ENCODE measurements around the gene PPP6R3. TPM values are rescaled to one million over a fixed set of nuclear protein-coding genes. Genes with fewer than 3 reads are reported as not detected.

The PPP6R3 gene
- total RNA-seq, 1 experiment from 2014 or later, result 138 TPM

GRCh38 chr11:68504432-68505066, 44.0 kb downstream of the PPP6R3 start:
- Histone ChIP-seq H2BK5ac (ENCODE audit: insufficient read length, low read length) (no peak overlapping the region), H4K8ac (replicated peaks; ENCODE audit: insufficient read length, low read depth, low read length) (no peak overlapping the region), H3K27me3 (ENCODE audit: insufficient read depth, low read length) (no peaks in the 10 kb centered on the region), H3K4ac (ENCODE audit: low read depth, low read length) (no peak overlapping the region), H3K9ac (ENCODE audit: extremely low read depth, insufficient read length, low read length) (no peak overlapping the region), H3K4me2 (ENCODE audit: insufficient read depth, insufficient read length, low read length) (no peak overlapping the region), H3K14ac (ENCODE audit: insufficient read depth, low read length) (no peak overlapping the region), H3K79me1 (ENCODE audit: insufficient read depth, low read depth, low read length, poor library complexity, severe bottlenecking) (peaks cover 4% of the 10 kb centered on the region), H4K20me1 (ENCODE audit: control insufficient read depth, insufficient read depth, insufficient read length) (no peaks in the 10 kb centered on the region), H3K56ac (ENCODE audit: insufficient read length, low read depth, low read length) (no peak overlapping the region), H4K5ac (ENCODE audit: insufficient read length, low read depth, low read length) (no peak overlapping the region), H2BK20ac (ENCODE audit: low read depth, low read length, poor library complexity, severe bottlenecking) (no peak overlapping the region), H3K79me2 (ENCODE audit: insufficient read depth, low read length) (peaks cover 47% of the 10 kb centered on the region), H3K23me2 (ENCODE audit: insufficient read length, low read depth, low read length, poor library complexity, severe bottlenecking) (no peaks in the 10 kb centered on the region), H2BK120ac (ENCODE audit: low read depth, low read length, poor library complexity, severe bottlenecking) (no peak overlapping the region), H3K18ac (ENCODE audit: insufficient read length, low read depth, low read length) (no peak overlapping the region), H3K27ac (ENCODE audit: insufficient read length, low read depth, low read length) (no peak overlapping the region), H2AFZ (ENCODE audit: low read length) (no peak overlapping the region), H2BK15ac (ENCODE audit: low read depth, low read length) (no peak overlapping the region), H3K9me3 (ENCODE audit: control insufficient read depth, low read depth, low read length) (no peaks in the 10 kb centered on the region), H3K4me1 (ENCODE audit: insufficient read depth, low read length) (peaks cover 2% of the 10 kb centered on the region; the same call in 1 of the 2 replicates), H4K91ac (ENCODE audit: insufficient read length, low read depth, low read length) (no peak overlapping the region), H2AK5ac (ENCODE audit: insufficient read length, low read length) (no peak overlapping the region), H3K23ac (ENCODE audit: insufficient read length, low read depth, low read length) (no peak overlapping the region), H2BK12ac (ENCODE audit: insufficient read length, low read depth, low read length) (no peak overlapping the region), H3T11ph (ENCODE audit: low read length) (no peak overlapping the region)
- DNase-seq, result no peak
- Mint-ChIP-seq H3K27me3 (ENCODE audit: low read depth) (no peaks in the 10 kb centered on the region), H3K36me3 (ENCODE audit: insufficient read depth in 1 of 3, low read depth in 3 of 3) (peaks cover 0 to 4% (median 4%) of the 10 kb centered on the region in 3 experiments; a peak in 2 of 7 replicates), H3K4me3 (no peak overlapping the region), H3K9me3 (no peaks in the 10 kb centered on the region), H3K4me1 (peaks cover 46 to 47% of the 10 kb centered on the region in 2 experiments), H3K27ac (peak overlapping the region in 1 of 3 experiments; percentile 64; a peak in 1 of 7 replicates)
- TF ChIP-seq, protein P1, sequence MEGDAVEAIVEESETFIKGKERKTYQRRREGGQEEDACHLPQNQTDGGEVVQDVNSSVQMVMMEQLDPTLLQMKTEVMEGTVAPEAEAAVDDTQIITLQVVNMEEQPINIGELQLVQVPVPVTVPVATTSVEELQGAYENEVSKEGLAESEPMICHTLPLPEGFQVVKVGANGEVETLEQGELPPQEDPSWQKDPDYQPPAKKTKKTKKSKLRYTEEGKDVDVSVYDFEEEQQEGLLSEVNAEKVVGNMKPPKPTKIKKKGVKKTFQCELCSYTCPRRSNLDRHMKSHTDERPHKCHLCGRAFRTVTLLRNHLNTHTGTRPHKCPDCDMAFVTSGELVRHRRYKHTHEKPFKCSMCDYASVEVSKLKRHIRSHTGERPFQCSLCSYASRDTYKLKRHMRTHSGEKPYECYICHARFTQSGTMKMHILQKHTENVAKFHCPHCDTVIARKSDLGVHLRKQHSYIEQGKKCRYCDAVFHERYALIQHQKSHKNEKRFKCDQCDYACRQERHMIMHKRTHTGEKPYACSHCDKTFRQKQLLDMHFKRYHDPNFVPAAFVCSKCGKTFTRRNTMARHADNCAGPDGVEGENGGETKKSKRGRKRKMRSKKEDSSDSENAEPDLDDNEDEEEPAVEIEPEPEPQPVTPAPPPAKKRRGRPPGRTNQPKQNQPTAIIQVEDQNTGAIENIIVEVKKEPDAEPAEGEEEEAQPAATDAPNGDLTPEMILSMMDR (conservative IDR thresholded peaks at IDR 0.05), result no peak
- WGBS (ENCODE audit: extremely low coverage, insufficient read length, low lambda C conversion rate), result no CpG with 5 or more reads among the region's 6 CpGs

Data from H9 (cell line).